ENCODE data around the gene EFCAB12. TPM values are rescaled to one million over a fixed set of nuclear protein-coding genes. Genes with fewer than 3 reads are reported as not detected.

EFCAB12 gene
- total and polyA plus RNA-seq, 2 of the 8 experiments (the other 6 are each of a cell fraction or from before 2014, with no cell fraction given): 0.60 to 0.99 TPM

DNA sequence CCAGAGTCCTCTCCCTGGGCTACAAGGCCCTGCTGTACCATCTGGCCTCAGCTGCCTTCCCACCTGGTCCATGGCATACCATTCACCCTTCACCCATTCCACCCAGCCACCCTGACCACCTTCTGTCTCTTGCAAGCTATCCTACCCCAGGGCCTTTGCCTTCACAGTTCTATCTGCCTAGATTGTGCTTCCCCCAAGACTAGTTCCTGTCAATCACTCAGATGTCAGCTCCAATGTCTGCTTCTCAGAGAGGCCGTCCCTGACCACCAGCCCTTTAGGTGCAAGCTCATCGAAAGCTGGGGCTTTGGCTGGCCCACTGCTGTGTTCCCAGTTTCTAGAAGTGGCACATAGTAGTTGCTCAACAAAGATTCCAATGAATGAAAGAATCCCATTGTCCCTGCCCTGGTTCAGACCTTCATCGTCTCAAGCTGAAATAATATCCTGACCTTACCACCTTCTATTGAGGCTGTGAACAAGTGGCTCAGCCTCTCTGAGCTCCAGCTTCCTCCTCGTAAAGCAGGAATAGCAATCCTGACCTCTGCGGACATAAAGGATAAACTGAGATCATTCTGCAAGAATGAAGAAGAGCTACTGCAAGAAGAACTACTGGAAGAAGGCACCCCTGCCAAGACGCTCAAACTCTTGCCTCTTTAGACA lies 15.8 kb downstream of the EFCAB12 start (continued):
- TF ChIP-seq PHF8 (conservative IDR thresholded peaks at IDR 0.05; ENCODE audit: low read depth, low read length) (no peak), HDAC6 (IDR thresholded peaks at IDR 0.05; ENCODE audit: low read depth, low read length) (no peak), ZNF274 (IDR thresholded peaks at IDR 0.05; ENCODE audit: borderline replicate concordance, extremely low read depth, low read length) (no peak)
- TF ChIP-seq, protein P1, sequence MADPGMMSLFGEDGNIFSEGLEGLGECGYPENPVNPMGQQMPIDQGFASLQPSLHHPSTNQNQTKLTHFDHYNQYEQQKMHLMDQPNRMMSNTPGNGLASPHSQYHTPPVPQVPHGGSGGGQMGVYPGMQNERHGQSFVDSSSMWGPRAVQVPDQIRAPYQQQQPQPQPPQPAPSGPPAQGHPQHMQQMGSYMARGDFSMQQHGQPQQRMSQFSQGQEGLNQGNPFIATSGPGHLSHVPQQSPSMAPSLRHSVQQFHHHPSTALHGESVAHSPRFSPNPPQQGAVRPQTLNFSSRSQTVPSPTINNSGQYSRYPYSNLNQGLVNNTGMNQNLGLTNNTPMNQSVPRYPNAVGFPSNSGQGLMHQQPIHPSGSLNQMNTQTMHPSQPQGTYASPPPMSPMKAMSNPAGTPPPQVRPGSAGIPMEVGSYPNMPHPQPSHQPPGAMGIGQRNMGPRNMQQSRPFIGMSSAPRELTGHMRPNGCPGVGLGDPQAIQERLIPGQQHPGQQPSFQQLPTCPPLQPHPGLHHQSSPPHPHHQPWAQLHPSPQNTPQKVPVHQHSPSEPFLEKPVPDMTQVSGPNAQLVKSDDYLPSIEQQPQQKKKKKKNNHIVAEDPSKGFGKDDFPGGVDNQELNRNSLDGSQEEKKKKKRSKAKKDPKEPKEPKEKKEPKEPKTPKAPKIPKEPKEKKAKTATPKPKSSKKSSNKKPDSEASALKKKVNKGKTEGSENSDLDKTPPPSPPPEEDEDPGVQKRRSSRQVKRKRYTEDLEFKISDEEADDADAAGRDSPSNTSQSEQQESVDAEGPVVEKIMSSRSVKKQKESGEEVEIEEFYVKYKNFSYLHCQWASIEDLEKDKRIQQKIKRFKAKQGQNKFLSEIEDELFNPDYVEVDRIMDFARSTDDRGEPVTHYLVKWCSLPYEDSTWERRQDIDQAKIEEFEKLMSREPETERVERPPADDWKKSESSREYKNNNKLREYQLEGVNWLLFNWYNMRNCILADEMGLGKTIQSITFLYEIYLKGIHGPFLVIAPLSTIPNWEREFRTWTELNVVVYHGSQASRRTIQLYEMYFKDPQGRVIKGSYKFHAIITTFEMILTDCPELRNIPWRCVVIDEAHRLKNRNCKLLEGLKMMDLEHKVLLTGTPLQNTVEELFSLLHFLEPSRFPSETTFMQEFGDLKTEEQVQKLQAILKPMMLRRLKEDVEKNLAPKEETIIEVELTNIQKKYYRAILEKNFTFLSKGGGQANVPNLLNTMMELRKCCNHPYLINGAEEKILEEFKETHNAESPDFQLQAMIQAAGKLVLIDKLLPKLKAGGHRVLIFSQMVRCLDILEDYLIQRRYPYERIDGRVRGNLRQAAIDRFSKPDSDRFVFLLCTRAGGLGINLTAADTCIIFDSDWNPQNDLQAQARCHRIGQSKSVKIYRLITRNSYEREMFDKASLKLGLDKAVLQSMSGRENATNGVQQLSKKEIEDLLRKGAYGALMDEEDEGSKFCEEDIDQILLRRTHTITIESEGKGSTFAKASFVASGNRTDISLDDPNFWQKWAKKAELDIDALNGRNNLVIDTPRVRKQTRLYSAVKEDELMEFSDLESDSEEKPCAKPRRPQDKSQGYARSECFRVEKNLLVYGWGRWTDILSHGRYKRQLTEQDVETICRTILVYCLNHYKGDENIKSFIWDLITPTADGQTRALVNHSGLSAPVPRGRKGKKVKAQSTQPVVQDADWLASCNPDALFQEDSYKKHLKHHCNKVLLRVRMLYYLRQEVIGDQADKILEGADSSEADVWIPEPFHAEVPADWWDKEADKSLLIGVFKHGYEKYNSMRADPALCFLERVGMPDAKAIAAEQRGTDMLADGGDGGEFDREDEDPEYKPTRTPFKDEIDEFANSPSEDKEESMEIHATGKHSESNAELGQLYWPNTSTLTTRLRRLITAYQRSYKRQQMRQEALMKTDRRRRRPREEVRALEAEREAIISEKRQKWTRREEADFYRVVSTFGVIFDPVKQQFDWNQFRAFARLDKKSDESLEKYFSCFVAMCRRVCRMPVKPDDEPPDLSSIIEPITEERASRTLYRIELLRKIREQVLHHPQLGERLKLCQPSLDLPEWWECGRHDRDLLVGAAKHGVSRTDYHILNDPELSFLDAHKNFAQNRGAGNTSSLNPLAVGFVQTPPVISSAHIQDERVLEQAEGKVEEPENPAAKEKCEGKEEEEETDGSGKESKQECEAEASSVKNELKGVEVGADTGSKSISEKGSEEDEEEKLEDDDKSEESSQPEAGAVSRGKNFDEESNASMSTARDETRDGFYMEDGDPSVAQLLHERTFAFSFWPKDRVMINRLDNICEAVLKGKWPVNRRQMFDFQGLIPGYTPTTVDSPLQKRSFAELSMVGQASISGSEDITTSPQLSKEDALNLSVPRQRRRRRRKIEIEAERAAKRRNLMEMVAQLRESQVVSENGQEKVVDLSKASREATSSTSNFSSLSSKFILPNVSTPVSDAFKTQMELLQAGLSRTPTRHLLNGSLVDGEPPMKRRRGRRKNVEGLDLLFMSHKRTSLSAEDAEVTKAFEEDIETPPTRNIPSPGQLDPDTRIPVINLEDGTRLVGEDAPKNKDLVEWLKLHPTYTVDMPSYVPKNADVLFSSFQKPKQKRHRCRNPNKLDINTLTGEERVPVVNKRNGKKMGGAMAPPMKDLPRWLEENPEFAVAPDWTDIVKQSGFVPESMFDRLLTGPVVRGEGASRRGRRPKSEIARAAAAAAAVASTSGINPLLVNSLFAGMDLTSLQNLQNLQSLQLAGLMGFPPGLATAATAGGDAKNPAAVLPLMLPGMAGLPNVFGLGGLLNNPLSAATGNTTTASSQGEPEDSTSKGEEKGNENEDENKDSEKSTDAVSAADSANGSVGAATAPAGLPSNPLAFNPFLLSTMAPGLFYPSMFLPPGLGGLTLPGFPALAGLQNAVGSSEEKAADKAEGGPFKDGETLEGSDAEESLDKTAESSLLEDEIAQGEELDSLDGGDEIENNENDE (IDR thresholded peaks at IDR 0.05; ENCODE audit: insufficient replicate concordance, low read length): no peak

Measured in H1 (cell line).